HepG2 (cell line): ENCODE data around the gene CTNNBIP1. TPM values are rescaled to one million over a fixed set of nuclear protein-coding genes. Genes with fewer than 3 reads are reported as not detected.

Source experiments
- ATAC-seq: fragments of 200-7000 bp; cut with Tn5 transposase; 3 replicates; pipeline ENCODE4 v1.9.1; 2020; ENCODE audit warnings: mild to moderate bottlenecking, moderate library complexity
- BruUV-seq: library from RNA; stranded (reverse); fragments of 400-500 nt; replicated peaks from 2 replicates; lab custom pipeline; 2021; lab: Mats Ljungman, UMichigan
- CTCF ChIA-PET: fragments of 300-600 bp; formaldehyde crosslinking; extraction: SDS; loops from one replicate; lab custom pipeline; 2021; ENCODE audit warnings: low total read pairs, inconsistent platforms, low intra/inter-chr PET ratio; lab: Yijun Ruan, JAX
- POLR2A ChIA-PET: fragments of 350-600 bp; sonication (Branson Sonifier 250); formaldehyde crosslinking; loops from one replicate; lab custom pipeline; 2020; ENCODE audit warnings: antibody characterized with exemption, inconsistent platforms; lab: Yijun Ruan, JAX
- DNase-seq: peaks from one replicate; pipeline ENCODE4 v3.0.0-alpha.2; 2015; ENCODE audit warnings: low spot score
- FAIRE-seq: peaks from 3 replicates; lab custom pipeline; 2011; peaks lifted over from hg19 to GRCh38; lab: Jason Lieb, UNC
- H2AFZ ChIP-seq: one replicate; pipeline ENCODE4 v1.6.1; 2011; ENCODE audit warnings: low read length, inconsistent platforms
- H3K27ac ChIP-seq: fragments of 300-600 bp; 3 replicates; pipeline ENCODE4 v1.8.0; 2011; ENCODE audit warnings: mixed run types, mild to moderate bottlenecking, mixed read lengths, low read length, inconsistent platforms; ENCODE audit not compliant: insufficient read depth; ENCODE audit errors: extremely low read length
- H3K27me3 ChIP-seq, 2 experiments: fragments of 200-600 bp in 1 of 2; 2 replicates in 1 of 2; 3 replicates in 1 of 2; pipeline versions ENCODE4 v1.6.0 to v1.8.0; 2011; ENCODE audit warnings: low read length in 2 of 2, mild to moderate bottlenecking in 2 of 2, moderate library complexity in 2 of 2, inconsistent platforms in 1 of 2; ENCODE audit not compliant: insufficient read depth in 2 of 2, control insufficient read depth in 1 of 2
- H3K36me3 ChIP-seq, 2 experiments: fragments of 200-600 bp in 1 of 2; replicated peaks in 1 of 2; 2 replicates in 1 of 2; 3 replicates in 1 of 2; pipeline versions ENCODE4 v1.5.1 to v1.8.0; 2011; ENCODE audit warnings: low read length in 2 of 2, inconsistent platforms in 1 of 2; ENCODE audit not compliant: insufficient read depth in 2 of 2, control insufficient read depth in 1 of 2
- H3K4me1 ChIP-seq: 2 replicates; pipeline ENCODE4 v1.5.1; 2012; ENCODE audit warnings: low read length, inconsistent platforms; ENCODE audit not compliant: insufficient read depth
- H3K4me2 ChIP-seq: 2 replicates; pipeline ENCODE4 v1.6.0; 2011; ENCODE audit warnings: low read depth, low read length, inconsistent platforms
- H3K4me3 ChIP-seq, 3 experiments: fragments of 200-600 bp in 1 of 3; sonication (generic), shearing (Covaris generic) in 1 of 3; replicated peaks in 1 of 3; 2 replicates each; pipeline ENCODE4 v1.5.1; 2011 to 2016; ENCODE audit warnings: low read length in 3 of 3, inconsistent platforms in 2 of 3, low read depth in 2 of 3, mild to moderate bottlenecking in 2 of 3, control low read depth in 1 of 3, mixed read lengths in 1 of 3; ENCODE audit not compliant: insufficient read depth in 1 of 3
- H3K79me2 ChIP-seq: one replicate; pipeline ENCODE4 v1.6.1; 2011; ENCODE audit warnings: low read length, inconsistent platforms; ENCODE audit not compliant: insufficient read depth
- H3K9ac ChIP-seq: 2 replicates; pipeline ENCODE4 v1.6.0; 2011; ENCODE audit warnings: mild to moderate bottlenecking, low read depth, low read length, inconsistent platforms; ENCODE audit not compliant: insufficient read depth
- H3K9me3 ChIP-seq: 2 replicates; pipeline ENCODE4 v1.5.1; 2012; ENCODE audit warnings: mild to moderate bottlenecking, low read length
- H4K20me1 ChIP-seq: 2 replicates; pipeline ENCODE4 v1.6.0; 2011; ENCODE audit warnings: inconsistent platforms, mild to moderate bottlenecking, low read length, moderate library complexity; ENCODE audit not compliant: insufficient read depth
- ARID4A ChIP-seq: sonication (generic); formaldehyde crosslinking; IDR thresholded peaks from 2 replicates; pipeline ENCODE4 v1.5.0; 2020; ENCODE audit warnings: mild to moderate bottlenecking, missing genetic modification reagents, borderline replicate concordance
- DDIT3 ChIP-seq: sonication (generic); formaldehyde crosslinking; IDR thresholded peaks from 2 replicates; pipeline ENCODE4 v1.4.0; 2020; ENCODE audit warnings: mild to moderate bottlenecking, missing genetic modification reagents
- FOSL2 ChIP-seq: sonication (generic); formaldehyde crosslinking; IDR thresholded peaks from 2 replicates; pipeline ENCODE4 v1.4.0; 2020; ENCODE audit warnings: missing genetic modification reagents
- HNRNPLL ChIP-seq: fragments of 200-400 bp; formaldehyde crosslinking; IDR thresholded peaks from 2 replicates; pipeline ENCODE4 v1.6.1; 2017; ENCODE audit warnings: mild to moderate bottlenecking, low read depth, low read length; ENCODE audit not compliant: poor library complexity, severe bottlenecking
- MBNL3 ChIP-seq: fragments of 250-450 bp; sonication (Bioruptor Pico); conservative IDR thresholded peaks from 2 replicates; pipeline ENCODE4 v1.8.0; 2022; ENCODE audit warnings: mild to moderate bottlenecking, inconsistent platforms
- NFIB ChIP-seq: sonication (generic); formaldehyde crosslinking; IDR thresholded peaks from 2 replicates; pipeline ENCODE4 v1.9.0; 2021; ENCODE audit warnings: missing genetic modification reagents, mild to moderate bottlenecking, borderline replicate concordance
- PRDM4 ChIP-seq: sonication (generic); formaldehyde crosslinking; IDR thresholded peaks from 2 replicates; pipeline ENCODE4 v1.9.0; 2021; ENCODE audit warnings: missing genetic modification reagents, borderline replicate concordance
- RARG ChIP-seq: sonication (generic); formaldehyde crosslinking; IDR thresholded peaks from 2 replicates; pipeline ENCODE4 v1.4.0; 2020; ENCODE audit warnings: low read depth, mild to moderate bottlenecking, missing genetic modification reagents
- RNF2 ChIP-seq: fragments of 450-650 bp; conservative IDR thresholded peaks from 2 replicates; pipeline ENCODE4 v1.6.1; 2016; ENCODE audit warnings: low read depth
- SIN3B ChIP-seq: fragments of 150-350 bp; IDR thresholded peaks from 2 replicates; pipeline ENCODE4 v1.6.1; 2014; ENCODE audit warnings: low read length
- SKI ChIP-seq: fragments of 450-650 bp; IDR thresholded peaks from one replicate; pipeline ENCODE4 v1.6.1; 2018; ENCODE audit warnings: mild to moderate bottlenecking; ENCODE audit not compliant: partially characterized antibody
- ZBTB10 ChIP-seq: sonication (generic); formaldehyde crosslinking; IDR thresholded peaks from 2 replicates; pipeline ENCODE4 v1.4.0; 2020; ENCODE audit warnings: missing genetic modification reagents, borderline replicate concordance
- ZBTB26 ChIP-seq: IDR thresholded peaks from 2 replicates; pipeline ENCODE4 v1.6.1; 2016; ENCODE audit warnings: missing compliant biosample characterization, missing genetic modification reagents, borderline replicate concordance
- ZNF619 ChIP-seq: sonication (generic); formaldehyde crosslinking; IDR thresholded peaks from 2 replicates; pipeline ENCODE4 v1.4.0; 2020; ENCODE audit warnings: mild to moderate bottlenecking, missing genetic modification reagents
- WGBS: methylation state at CpG from one replicate; pipeline ENCODE4 v1.1.6; 2017; ENCODE audit warnings: low lambda C conversion rate; 5-methylcytosine and 5-hydroxymethylcytosine counted together
- in situ Hi-C: cut with HindIII; loops from 2 replicates; pipeline ENCODE4 v1.10.0; 2017; ENCODE audit warnings: low pct_unique_long_range_greater_than_20kb; ENCODE audit not compliant: extremely low pct_ligation_motif_present
- intact Hi-C: fragments of 100-400 bp; cut with micrococcal nuclease; formaldehyde crosslinking; loops from one replicate; pipeline ENCODE4 v1.10.0; 2022; ENCODE audit not compliant: unreplicated experiment
- polyA plus RNA-seq, 8 experiments: library from polyadenylated mRNA; depleted of rRNA in 3 of 8; stranded (reverse) in 7 of 8; unstranded in 1 of 8; fragments of >200 nt; fragmentation: Illumina TruSeq in 4 of 8; extraction: Trizol in 4 of 8; gene quantifications; 2 replicates each; pipeline versions ENCODE4 v1.2.1 to v1.2.3, GENCODE V29; 2011 to 2016; ENCODE audit warnings: low read depth in 4 of 8, missing spikeins in 1 of 8, mixed read lengths in 1 of 8; ENCODE audit not compliant: insufficient read depth in 1 of 8
- total RNA-seq, 5 experiments: library from RNA; depleted of rRNA; stranded (reverse); fragments of >200 nt; fragmentation: Illumina TruSeq; extraction: Trizol; gene quantifications; 2 replicates each; pipeline ENCODE4 v1.2.3, GENCODE V29; 2016; ENCODE audit warnings: low read depth in 1 of 5

CTNNBIP1 gene
- total and polyA plus RNA-seq, 2 of the 13 experiments (the other 11 are each of a cell fraction or from before 2014, with no cell fraction given), result 71.7 to 83.0 TPM

GRCh38 chr1:9917901-9918300 lies 7.8 kb upstream of the CTNNBIP1 start:
- intact Hi-C loops (no loop called here), in situ Hi-C loops (no loop called here)
- Histone ChIP-seq H3K27ac (no peak overlapping the region), H3K4me3 (no peak overlapping the region), H2AFZ (no peak overlapping the region), H3K27me3 (no peaks in the 10 kb centered on the region), H3K4me1 (peaks cover 34% of the 10 kb centered on the region), H3K36me3 (no peaks in the 10 kb centered on the region), H3K79me2 (no peaks in the 10 kb centered on the region), H3K9ac (no peak overlapping the region), H4K20me1 (no peaks in the 10 kb centered on the region), H3K4me2 (no peak overlapping the region), H3K9me3 (no peaks in the 10 kb centered on the region)
- ChIA-PET CTCF (no interaction called here), POLR2A (interaction anchor here (1.0 to 6.3 kb wide), 3 partner anchors 11 to 25 kb away, joined by 3 to 130 read pairs (median 3); partner anchors contain the start of genes LZIC and NMNAT1)
- DNase-seq, result no peak
- BruUV-seq, result no TSS peak
- no peak for FAIRE-seq
- no peak for ATAC-seq
- WGBS, result 94% methylated on average over 1 of the region's 1 CpG
- TF ChIP-seq SKI, result no peak
- no peak for TF ChIP-seq FOSL2 (CRISPR knock-in tag)
- TF ChIP-seq RNF2, result no peak
- TF ChIP-seq MBNL3, result no peak
- TF ChIP-seq ARID4A (CRISPR knock-in tag), result no peak
- TF ChIP-seq RARG (CRISPR knock-in tag), result no peak
- no peak for TF ChIP-seq DDIT3 (CRISPR knock-in tag)
- TF ChIP-seq ZBTB26 (CRISPR knock-in tag), result no peak
- TF ChIP-seq HNRNPLL, result no peak
- no peak for TF ChIP-seq PRDM4 (CRISPR knock-in tag)
- no peak for TF ChIP-seq SIN3B
- TF ChIP-seq NFIB (CRISPR knock-in tag), result no peak
- TF ChIP-seq ZBTB10, result no peak
- no peak for TF ChIP-seq ZNF619 (CRISPR knock-in tag)
